ENCODE measurements around the gene SLC35F4.

Gene SLC35F4

GRCh38 chr14:57686304-57686703 lies 179.6 kb downstream of the SLC35F4 start:
- intact Hi-C loops (cut with DNase I) = no loop called here
- peak in 1 of 42 donors; percentile 2 for DNase-seq

DNA sequence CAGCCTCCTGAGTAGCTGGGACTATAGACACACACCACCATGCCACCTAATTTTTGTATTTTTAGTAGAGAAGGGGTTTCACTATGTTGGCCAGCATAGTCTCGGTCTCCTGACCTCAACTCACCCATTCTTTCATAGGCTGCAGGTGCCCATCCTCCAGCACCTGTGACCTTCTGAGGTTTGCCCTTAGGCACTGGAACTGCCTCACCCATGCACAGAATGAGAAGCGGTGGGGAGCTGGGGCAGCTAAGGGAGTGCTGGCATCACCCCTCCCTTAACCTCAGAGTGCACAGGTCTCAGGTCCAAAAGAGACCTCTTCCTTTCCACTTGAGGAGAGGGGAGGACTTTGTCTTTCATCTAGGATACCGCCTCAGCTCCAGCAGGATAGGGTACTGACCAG lies 194.9 kb downstream of the SLC35F4 start:
- intact Hi-C loops (cut with DNase I) = no loop called here
- DNase-seq = no peak

- no peak for DNase-seq
These were observed 205.7 kb downstream of the SLC35F4 start for GRCh38 chr14:57660208-57660607.

DNA sequence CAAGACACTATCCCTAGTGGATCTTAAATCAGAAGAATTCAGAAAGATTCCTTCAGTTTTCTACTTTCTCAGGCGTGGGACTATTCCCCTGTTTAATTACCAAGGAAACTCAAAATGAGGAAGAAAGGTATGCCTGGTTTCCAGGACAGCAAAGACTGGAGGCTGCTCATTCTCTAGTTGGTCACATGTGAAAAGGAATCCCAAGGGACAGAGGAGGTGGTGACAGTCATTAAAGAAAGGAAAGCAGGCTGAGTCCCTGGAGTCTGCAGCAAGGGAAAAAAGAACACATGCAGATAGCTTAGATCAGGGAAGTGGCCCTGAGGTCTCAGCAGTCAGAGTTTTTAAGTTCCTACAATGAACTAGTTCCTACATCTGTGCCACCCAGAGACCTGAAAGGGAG lies 206.8 kb downstream of the SLC35F4 start:
- DNase-seq = no peak
- intact Hi-C loops (cut with DNase I) = no loop called here

More at GRCh38 chr14:57660208-57660607, 205.7 kb downstream of the SLC35F4 start:
- intact Hi-C loops (cut with DNase I) = no loop called here

DNA sequence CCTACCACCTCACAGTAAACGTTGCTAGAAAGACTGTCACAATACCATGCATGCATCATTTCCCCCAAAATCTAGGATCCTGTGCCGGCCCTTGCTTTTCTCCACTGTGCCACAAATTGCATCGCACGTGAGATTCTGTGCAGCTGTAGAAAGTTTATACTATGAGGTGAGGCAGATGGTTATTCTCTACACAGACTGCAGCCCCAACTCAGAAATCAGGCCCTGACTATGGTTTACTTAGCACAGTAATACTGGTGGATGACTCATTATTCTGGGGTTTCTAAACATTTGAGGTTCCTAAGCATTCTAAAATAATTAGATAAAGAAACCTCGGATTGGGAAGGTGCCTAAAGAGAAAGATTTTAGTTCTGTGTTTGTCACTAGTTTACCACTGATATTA lies 208.4 kb downstream of the SLC35F4 start:
- intact Hi-C loops (cut with DNase I) = no loop called here
- DNase-seq = no peak

DNA sequence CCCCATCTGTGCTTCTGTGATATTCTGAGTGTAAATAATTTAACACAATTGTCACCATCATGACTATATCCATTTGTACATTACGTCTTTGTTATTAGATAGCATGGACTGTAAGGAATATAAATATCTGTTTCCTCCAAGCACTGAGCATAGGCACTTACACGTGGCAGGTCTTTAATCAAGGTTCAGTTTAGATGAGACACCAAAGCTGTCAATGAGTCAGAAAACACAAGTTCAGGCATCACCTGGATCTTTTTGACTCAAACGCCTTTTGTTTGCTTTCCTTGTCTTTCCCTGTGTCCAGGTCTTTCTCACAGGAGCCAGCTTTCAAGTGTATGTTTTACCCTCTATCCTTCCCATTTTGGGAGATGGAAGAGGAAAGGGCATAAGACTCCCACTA lies 209.0 kb downstream of the SLC35F4 start:
- no peak for DNase-seq
- intact Hi-C loops (cut with DNase I) = no loop called here

- DNase-seq = no peak
- intact Hi-C loops (cut with DNase I) = no loop called here
These were observed 213.1 kb downstream of the SLC35F4 start for GRCh38 chr14:57652769-57653168.

GRCh38 chr14:57641776-57642175 lies 224.1 kb downstream of the SLC35F4 start:
- intact Hi-C loops (cut with DNase I) = no loop called here
- DNase-seq = no peak

DNA sequence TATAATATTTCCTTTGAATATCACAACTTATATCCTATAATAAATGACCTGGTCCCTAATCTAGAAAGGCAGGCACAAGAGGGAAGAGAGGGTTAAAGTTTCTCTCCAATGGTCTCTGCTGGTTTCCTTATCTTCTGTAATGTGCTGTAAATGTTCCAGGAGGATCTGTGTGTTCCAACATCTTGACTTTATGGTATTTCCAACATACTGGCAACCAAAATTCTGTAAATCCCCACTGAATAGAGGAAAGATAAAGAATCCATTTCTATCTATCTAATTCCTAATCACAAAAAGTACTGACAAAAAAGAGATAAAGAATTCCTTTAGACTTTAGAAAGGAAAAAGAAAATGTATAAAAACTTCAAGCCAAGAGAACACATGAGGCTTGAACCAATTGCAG lies 225.9 kb downstream of the SLC35F4 start:
- no peak for DNase-seq
- intact Hi-C loops (cut with DNase I) = no loop called here

- intact Hi-C loops (cut with DNase I) = no loop called here
- DNase-seq = no peak
These were observed 228.0 kb downstream of the SLC35F4 start for GRCh38 chr14:57637901-57638300.

- DNase-seq = peak in 28 of 42 donors; percentile 3 to 75 (median 34)
- intact Hi-C loops (cut with DNase I) = no loop called here
These were observed 231.6 kb downstream of the SLC35F4 start for GRCh38 chr14:57634335-57634734.

GRCh38 chr14:57632649-57633048 lies 233.2 kb downstream of the SLC35F4 start:
- intact Hi-C loops (cut with DNase I) = no loop called here
- DNase-seq = no peak

DNA sequence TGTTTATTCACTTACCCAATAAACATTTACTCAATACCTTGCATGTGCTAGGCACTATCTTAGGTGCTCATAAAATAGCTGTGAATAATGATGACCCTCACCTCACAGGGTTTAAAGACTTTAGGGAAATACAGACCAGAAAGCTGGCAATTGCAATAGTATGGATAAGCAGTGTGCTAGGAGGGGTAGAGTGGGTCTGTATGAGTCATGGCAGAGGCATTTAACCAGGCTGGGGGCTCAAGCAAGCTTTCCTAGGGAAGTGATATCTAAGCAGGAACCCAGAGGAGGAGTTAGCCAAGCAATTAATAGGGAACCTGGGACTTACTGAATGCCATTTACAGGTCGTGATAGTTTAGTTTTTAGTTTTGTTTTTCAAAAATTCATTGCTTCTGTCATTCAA lies 248.4 kb downstream of the SLC35F4 start:
- no peak for DNase-seq
- intact Hi-C loops (cut with DNase I) = no loop called here

- no peak for DNase-seq
These were observed 252.9 kb downstream of the SLC35F4 start for GRCh38 chr14:57612946-57613345.

DNA sequence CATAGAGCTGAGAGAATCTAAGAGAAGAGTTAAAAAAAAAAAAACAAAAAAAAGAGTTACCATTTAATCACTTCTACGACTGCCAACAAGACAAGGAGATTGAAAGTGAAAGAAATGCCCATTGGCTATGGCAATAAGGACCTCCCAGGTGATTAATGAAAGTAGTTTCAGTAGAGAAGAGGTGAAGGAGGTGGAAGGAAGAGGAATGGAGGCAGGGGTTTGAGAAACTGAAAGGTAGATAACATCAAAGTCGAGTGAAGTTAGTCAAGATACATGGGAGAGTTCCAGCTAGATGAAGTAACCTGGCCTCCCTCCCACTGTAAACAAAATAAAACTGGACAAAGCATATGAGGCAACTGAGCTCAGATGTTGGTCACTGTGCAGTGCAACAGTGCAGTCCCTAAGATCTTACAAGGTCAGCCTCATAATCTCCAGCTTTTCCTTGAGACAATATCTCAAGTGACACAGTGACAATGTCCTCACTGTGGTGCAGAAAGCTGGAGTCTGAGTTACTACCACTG lies 254.3 kb downstream of the SLC35F4 start:
- intact Hi-C loops (cut with DNase I) = no loop called here

More at GRCh38 chr14:57612946-57613345, 252.9 kb downstream of the SLC35F4 start:
- intact Hi-C loops (cut with DNase I) = no loop called here

DNA sequence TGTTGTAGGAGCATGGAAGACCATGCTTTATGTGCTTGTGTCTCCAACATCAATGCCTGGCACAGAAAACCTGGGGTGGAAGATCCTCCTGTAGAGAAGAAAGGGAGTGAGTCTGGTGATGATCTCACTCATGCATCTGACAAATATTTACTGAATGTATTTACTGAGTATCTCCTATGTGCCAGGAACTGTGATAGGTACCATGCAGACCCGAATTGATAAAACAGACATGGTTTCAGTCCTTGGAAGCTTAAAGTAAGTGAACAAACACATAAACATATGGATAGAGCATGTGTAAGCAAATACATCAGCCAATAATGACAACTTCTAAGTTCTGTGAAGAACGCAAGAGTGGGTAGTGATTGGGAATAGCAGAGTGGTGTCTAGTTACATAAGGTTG lies 255.3 kb downstream of the SLC35F4 start:
- no peak for DNase-seq
- intact Hi-C loops (cut with DNase I) = no loop called here

More for the DNA sequence above, 254.3 kb downstream of the SLC35F4 start:
- no peak for DNase-seq

GRCh38 chr14:57609192-57610075 lies 256.5 kb downstream of the SLC35F4 start:
- intact Hi-C loops (cut with DNase I) = no loop called here
- DNase-seq = no peak

- intact Hi-C loops (cut with DNase I) = no loop called here
- no peak for DNase-seq
These were observed 258.8 kb downstream of the SLC35F4 start for GRCh38 chr14:57607086-57607485.

GRCh38 chr14:57583396-57583795 lies 282.5 kb downstream of the SLC35F4 start:
- intact Hi-C loops (cut with DNase I) = no loop called here
- no peak for DNase-seq

DNA sequence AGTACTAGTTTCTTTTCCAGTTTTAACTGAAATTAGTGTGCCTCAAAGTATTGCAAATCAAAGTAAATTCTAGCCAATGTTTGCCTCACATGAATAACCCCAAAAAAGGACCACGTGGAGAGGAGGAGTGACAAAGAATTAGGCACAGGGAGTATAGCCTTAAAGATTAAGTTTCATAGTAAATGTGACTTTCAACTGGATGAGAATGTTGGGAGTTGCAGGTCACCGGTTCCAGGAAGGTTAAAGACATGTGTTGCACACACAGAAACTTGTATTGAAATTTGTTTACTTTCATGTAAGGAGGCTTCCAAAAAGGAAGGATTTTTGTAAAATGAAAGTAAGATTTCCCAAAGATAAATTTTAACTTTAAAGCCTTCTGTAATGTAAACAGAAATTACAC lies 283.1 kb downstream of the SLC35F4 start:
- intact Hi-C loops (cut with DNase I) = no loop called here
- no peak for DNase-seq

DNA sequence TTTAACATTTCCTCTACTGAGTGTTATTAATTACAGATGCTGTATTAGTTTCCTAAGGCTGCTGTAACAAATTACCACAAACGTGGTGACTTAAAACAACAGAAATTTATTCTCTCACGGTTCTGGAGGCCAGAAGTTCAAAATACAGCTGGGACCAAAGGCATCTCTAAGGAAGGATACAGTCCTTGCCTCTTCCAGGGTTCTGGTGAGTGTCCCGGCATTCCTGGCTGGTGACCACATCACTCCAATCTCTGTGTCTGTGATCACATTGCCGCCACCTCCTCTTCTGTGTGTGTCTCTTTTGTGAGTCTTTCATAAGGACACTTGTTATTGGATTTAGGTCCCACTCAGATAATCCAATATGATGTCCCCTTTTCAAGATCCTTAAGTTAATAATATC lies 287.1 kb downstream of the SLC35F4 start:
- no peak for DNase-seq
- intact Hi-C loops (cut with DNase I) = no loop called here
